HG03354 (cell line): ENCODE data around the gene MVD.

Experiments
- ATAC-seq: cut with Tn5 transposase; IDR thresholded peaks from one replicate; pipeline ENCODE4 v1.9.1; 2021; ENCODE audit warnings: mild to moderate bottlenecking; ENCODE audit not compliant: unreplicated experiment, poor library complexity, severe bottlenecking

The MVD gene

GRCh38 chr16:88697831-88698615 is 35.1 kb upstream of the MVD start:
- no peak for ATAC-seq

- no peak for ATAC-seq
Measured at GRCh38 chr16:88697116-88697830, 34.4 kb upstream of the MVD start.

GRCh38 chr16:88696441-88696840 is 33.5 kb upstream of the MVD start:
- no peak for ATAC-seq

- ATAC-seq = no peak
Measured at GRCh38 chr16:88695753-88696152, 32.9 kb upstream of the MVD start.

- no peak for ATAC-seq
Measured at GRCh38 chr16:88695218-88695617, 32.3 kb upstream of the MVD start.

GRCh38 chr16:88694221-88695087 is 31.6 kb upstream of the MVD start:
- no peak for ATAC-seq

- ATAC-seq = no peak
Measured at GRCh38 chr16:88693420-88694177, 30.7 kb upstream of the MVD start.

GRCh38 chr16:88692861-88693260 is 30.0 kb upstream of the MVD start:
- ATAC-seq = no peak

- no peak for ATAC-seq
Measured at GRCh38 chr16:88691924-88692560, 29.2 kb upstream of the MVD start.

- no peak for ATAC-seq
Measured at GRCh38 chr16:88691129-88691813, 28.4 kb upstream of the MVD start.

GRCh38 chr16:88690341-88691128 is 27.6 kb upstream of the MVD start:
- no peak for ATAC-seq

- no peak for ATAC-seq
Measured at GRCh38 chr16:88688013-88688778, 25.3 kb upstream of the MVD start.

GRCh38 chr16:88687676-88688012 is 24.8 kb upstream of the MVD start:
- no peak for ATAC-seq

GRCh38 chr16:88687254-88687576 is 24.3 kb upstream of the MVD start:
- no peak for ATAC-seq

- peak; percentile 77 for ATAC-seq
Measured at GRCh38 chr16:88686439-88687253, 23.8 kb upstream of the MVD start, which contains the start of gene SNAI3. TSS of gene SNAI3 (minus strand) at chr16:88686507. CDS start at chr16:88686406, 101 bp downstream.

GRCh38 chr16:88686062-88686438 is 23.2 kb upstream of the MVD start:
- peak; percentile 3 for ATAC-seq
